Urinary bladder (tissue), 4 donors: ENCODE data around the gene VPS13C. TPM values are rescaled to one million over a fixed set of nuclear protein-coding genes. Genes with fewer than 3 reads are reported as not detected.

Source experiments
- DNase-seq: peaks from one replicate; pipeline ENCODE4 v3.0.0-alpha.2; 2015; ENCODE audit errors: extremely low spot score
- H3K27ac ChIP-seq: one replicate; pipeline ENCODE4 v1.5.1; 2013; ENCODE audit warnings: low read depth, mild to moderate bottlenecking, moderate library complexity
- H3K36me3 ChIP-seq: one replicate; pipeline ENCODE4 v1.6.1; 2013; ENCODE audit warnings: mild to moderate bottlenecking, moderate library complexity; ENCODE audit not compliant: insufficient read depth
- H3K4me1 ChIP-seq: one replicate; pipeline ENCODE4 v1.6.1; 2013; ENCODE audit warnings: mild to moderate bottlenecking, moderate library complexity; ENCODE audit not compliant: insufficient read depth
- H3K4me3 ChIP-seq: one replicate; pipeline ENCODE4 v1.5.1; 2013; ENCODE audit warnings: low read depth, low read length
- WGBS: extraction: QIAGEN DNeasy Blood & Tissue Kit; methylation state at CpG from one replicate; pipeline ENCODE4 v1.1.7; 2013; 5-methylcytosine and 5-hydroxymethylcytosine counted together
- polyA plus RNA-seq: library from polyadenylated mRNA; stranded (reverse); fragments of 200-250 nt; gene quantifications from one replicate; pipeline ENCODE4 v1.2.3, GENCODE V29; 2013
- total RNA-seq: library from RNA; depleted of rRNA; stranded (reverse); fragments of >200 nt; gene quantifications from one replicate; pipeline ENCODE4 v1.2.3, GENCODE V29; 2014
- donor health status: healthy with polysubstance abuse.
- donor health status: healthy.

VPS13C gene
- total and polyA plus RNA-seq, 2 donors, result 19.5 to 202 TPM

- H3K27ac ChIP-seq, result no peak overlapping the region
- H3K4me3 ChIP-seq, result no peak overlapping the region
- 86% methylated on average over 10 of the region's 10 CpGs for WGBS
- no peak for DNase-seq
- H3K4me1 ChIP-seq, result no peaks in the 10 kb centered on the region
- H3K36me3 ChIP-seq, result no peaks in the 10 kb centered on the region
Measured at GRCh38 chr15:61831505-61831921, 228.7 kb downstream of the VPS13C start.

GRCh38 chr15:61830536-61831330 is 229.5 kb downstream of the VPS13C start:
- H3K36me3 ChIP-seq, result no peaks in the 10 kb centered on the region
- H3K27ac ChIP-seq, result no peak overlapping the region
- no peak overlapping the region for H3K4me3 ChIP-seq
- WGBS, result 87% methylated on average over 12 of the region's 12 CpGs
- DNase-seq, result no peak
- H3K4me1 ChIP-seq, result no peaks in the 10 kb centered on the region

GRCh38 chr15:61829514-61829889 is 230.7 kb downstream of the VPS13C start:
- no peak for DNase-seq
- no peaks in the 10 kb centered on the region for H3K4me1 ChIP-seq
- H3K27ac ChIP-seq, result no peak overlapping the region
- H3K36me3 ChIP-seq, result no peaks in the 10 kb centered on the region
- no peak overlapping the region for H3K4me3 ChIP-seq
- WGBS, result 68% methylated on average over 7 of the region's 7 CpGs

DNA sequence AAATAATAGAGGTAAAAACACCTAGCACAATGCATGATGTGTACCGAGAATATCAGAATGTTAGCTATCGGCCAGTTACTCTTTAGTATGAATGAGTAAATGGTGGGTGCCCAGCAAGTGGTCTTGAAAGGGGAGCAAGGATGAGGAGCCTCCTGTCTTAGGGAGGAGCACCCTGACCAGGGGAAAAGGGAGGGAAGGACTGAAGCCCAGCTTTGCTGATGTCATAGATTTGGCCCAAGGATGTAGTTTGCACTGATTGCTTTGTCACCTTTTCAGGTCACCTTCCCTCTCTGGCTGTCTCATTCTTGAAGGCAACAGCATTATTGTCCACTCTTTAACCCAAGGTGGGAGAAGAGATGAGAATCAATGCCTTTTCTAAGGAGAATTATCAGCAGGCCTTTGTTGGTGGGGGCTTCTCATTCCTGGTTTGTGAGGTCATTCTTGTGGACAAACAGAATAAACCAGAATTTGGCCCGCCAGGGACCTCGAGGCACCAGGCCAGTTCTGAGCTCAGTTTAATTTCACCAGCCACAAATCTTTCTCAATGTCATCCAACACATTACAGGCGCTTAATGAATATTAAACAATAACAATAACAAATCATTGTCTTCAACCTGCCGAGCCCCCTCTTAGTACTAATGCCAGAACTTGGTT is 231.3 kb downstream of the VPS13C start:
- Histone ChIP-seq H3K36me3 (no peaks in the 10 kb centered on the region), H3K4me3 (no peak overlapping the region), H3K27ac (no peak overlapping the region), H3K4me1 (no peaks in the 10 kb centered on the region)
- DNase-seq, result no peak
- 60% methylated on average over 6 of the region's 6 CpGs for WGBS

- H3K4me3 ChIP-seq, result no peak overlapping the region
- H3K27ac ChIP-seq, result no peak overlapping the region
- H3K36me3 ChIP-seq, result no peaks in the 10 kb centered on the region
- WGBS, result 92% methylated on average over 13 of the region's 13 CpGs
- H3K4me1 ChIP-seq, result no peaks in the 10 kb centered on the region
- no peak for DNase-seq
Measured at GRCh38 chr15:61828008-61828407, 232.2 kb downstream of the VPS13C start.

DNA sequence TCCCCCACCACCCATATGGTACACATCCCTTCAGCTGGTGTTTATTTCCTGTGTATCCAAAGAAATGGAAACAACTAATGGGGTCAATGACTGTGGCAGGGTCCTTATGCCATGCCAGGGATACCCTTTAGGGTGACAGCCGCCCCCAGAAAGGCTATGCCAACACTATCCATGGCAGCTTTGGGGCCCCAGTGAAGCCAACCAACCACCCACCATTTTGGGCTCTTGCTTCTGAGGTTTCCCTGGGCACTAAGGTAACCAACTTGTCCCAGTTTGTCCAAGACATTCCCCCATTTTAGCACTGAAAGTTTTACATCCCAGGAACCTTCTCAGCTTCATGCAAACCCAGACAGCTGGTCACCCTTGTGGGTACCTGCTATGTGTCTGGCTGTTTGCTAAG is 233.1 kb downstream of the VPS13C start:
- Histone ChIP-seq H3K4me3 (no peak overlapping the region), H3K27ac (no peak overlapping the region), H3K36me3 (no peaks in the 10 kb centered on the region), H3K4me1 (no peaks in the 10 kb centered on the region)
- 95% methylated on average over 1 of the region's 1 CpG for WGBS
- no peak for DNase-seq

DNA sequence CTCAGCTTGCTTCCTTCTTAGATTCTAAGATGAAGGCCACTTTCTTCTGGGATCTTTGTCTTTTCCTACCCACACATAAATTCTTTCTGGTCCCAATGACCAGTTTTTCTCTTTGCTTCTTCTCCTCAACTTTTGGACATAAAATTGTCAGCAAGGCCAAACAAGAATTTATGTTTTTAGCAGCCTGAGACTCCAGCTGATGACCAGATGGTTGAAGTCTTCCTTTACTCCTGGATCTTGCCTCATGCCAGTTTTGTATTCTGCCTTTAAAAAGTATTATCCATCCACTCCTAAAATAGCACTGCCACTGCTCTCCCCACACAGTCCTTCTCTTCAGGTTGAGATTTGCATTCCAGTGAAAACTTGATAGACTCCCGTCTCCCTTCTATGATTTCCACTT is 236.0 kb downstream of the VPS13C start:
- Histone ChIP-seq H3K36me3 (no peaks in the 10 kb centered on the region), H3K4me1 (no peaks in the 10 kb centered on the region), H3K4me3 (no peak overlapping the region), H3K27ac (no peak overlapping the region)
- 49% methylated on average over 1 of the region's 1 CpG for WGBS
- DNase-seq, result no peak

DNA sequence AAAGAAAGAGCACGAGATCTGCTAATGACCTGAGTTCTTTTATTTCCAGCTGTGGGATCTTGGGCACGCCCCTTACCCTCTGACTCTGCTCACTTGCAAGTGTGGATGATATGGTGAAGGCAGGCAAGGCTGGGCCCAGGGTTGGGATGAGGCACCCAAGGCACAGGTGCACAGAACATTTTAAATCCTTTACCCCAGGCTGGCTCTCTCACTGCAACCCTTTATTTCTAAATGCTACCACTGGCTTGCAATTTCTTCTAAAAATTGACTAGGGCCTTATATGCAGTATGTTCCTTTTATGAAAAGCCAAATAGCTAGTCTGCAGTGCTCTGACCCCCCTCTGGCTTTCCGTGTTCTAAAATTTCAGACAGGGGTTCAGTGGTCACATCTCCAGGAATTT is 237.7 kb downstream of the VPS13C start:
- Histone ChIP-seq H3K4me3 (no peak overlapping the region), H3K4me1 (no peaks in the 10 kb centered on the region), H3K36me3 (no peaks in the 10 kb centered on the region), H3K27ac (no peak overlapping the region)
- DNase-seq, result no peak
- 89% methylated on average over 3 of the region's 3 CpGs for WGBS

GRCh38 chr15:61820951-61821350 is 239.3 kb downstream of the VPS13C start:
- 89% methylated on average over 4 of the region's 4 CpGs for WGBS
- no peaks in the 10 kb centered on the region for H3K4me1 ChIP-seq
- DNase-seq, result no peak

GRCh38 chr15:61820212-61820611 is 240.0 kb downstream of the VPS13C start:
- Histone ChIP-seq H3K4me3 (no peak overlapping the region), H3K4me1 (no peaks in the 10 kb centered on the region), H3K27ac (no peak overlapping the region), H3K36me3 (no peaks in the 10 kb centered on the region)
- DNase-seq, result no peak
- WGBS, result 79% methylated on average over 9 of the region's 9 CpGs

More at GRCh38 chr15:61820951-61821350, 239.3 kb downstream of the VPS13C start:
- Histone ChIP-seq H3K36me3 (no peaks in the 10 kb centered on the region), H3K4me3 (no peak overlapping the region), H3K27ac (no peak overlapping the region)

DNA sequence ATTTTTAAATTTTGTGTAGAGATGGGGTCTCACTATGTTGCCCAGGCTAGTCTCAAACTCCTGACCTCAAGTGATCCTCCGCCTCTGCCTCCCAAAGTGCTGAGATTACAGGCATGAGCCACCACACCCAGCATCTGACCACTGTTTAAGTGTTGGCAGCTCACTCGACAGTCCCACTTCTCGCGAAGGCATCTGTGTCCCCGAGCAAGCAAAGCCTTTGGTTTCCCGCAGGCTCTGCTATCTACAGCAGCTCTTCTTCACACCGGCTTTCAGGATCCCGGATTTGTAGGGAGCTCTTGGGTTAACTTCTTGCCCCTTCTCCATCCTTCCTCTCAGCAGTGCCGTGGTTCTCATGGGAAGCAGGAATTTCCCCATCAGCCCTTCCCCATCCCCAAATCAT is 240.9 kb downstream of the VPS13C start:
- no peak for DNase-seq
- H3K4me1 ChIP-seq, result no peaks in the 10 kb centered on the region
- H3K36me3 ChIP-seq, result no peaks in the 10 kb centered on the region
- H3K27ac ChIP-seq, result no peak overlapping the region
- 78% methylated on average over 9 of the region's 9 CpGs for WGBS
- H3K4me3 ChIP-seq, result no peak overlapping the region

- no peaks in the 10 kb centered on the region for H3K36me3 ChIP-seq
- DNase-seq, result no peak
- no peaks in the 10 kb centered on the region for H3K4me1 ChIP-seq
- no peak overlapping the region for H3K4me3 ChIP-seq
- 98% methylated on average over 2 of the region's 2 CpGs for WGBS
- H3K27ac ChIP-seq, result no peak overlapping the region
Measured at GRCh38 chr15:61818801-61819200, 241.4 kb downstream of the VPS13C start.

DNA sequence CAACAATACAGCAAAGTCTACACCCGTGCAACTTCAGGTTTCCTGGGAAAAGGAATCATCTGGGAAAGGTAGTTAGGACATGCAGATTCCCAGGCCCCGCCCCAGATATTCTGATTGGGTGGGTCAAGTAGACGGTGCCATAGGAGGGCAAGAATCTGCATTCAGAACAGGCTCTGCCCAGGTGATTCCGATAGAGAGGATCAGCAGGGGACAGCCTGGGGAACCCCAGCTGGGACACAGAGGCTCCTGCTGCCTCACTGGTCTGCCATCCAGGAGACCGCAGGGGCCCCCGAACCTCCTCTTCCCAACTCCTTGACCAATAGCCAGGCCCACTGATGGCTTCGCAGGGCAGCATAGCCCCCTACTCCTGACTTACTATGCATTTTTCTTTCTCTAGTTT is 243.4 kb downstream of the VPS13C start:
- Histone ChIP-seq H3K36me3 (no peaks in the 10 kb centered on the region), H3K27ac (no peak overlapping the region), H3K4me1 (no peaks in the 10 kb centered on the region), H3K4me3 (no peak overlapping the region)
- WGBS, result 86% methylated on average over 7 of the region's 7 CpGs
- no peak for DNase-seq

DNA sequence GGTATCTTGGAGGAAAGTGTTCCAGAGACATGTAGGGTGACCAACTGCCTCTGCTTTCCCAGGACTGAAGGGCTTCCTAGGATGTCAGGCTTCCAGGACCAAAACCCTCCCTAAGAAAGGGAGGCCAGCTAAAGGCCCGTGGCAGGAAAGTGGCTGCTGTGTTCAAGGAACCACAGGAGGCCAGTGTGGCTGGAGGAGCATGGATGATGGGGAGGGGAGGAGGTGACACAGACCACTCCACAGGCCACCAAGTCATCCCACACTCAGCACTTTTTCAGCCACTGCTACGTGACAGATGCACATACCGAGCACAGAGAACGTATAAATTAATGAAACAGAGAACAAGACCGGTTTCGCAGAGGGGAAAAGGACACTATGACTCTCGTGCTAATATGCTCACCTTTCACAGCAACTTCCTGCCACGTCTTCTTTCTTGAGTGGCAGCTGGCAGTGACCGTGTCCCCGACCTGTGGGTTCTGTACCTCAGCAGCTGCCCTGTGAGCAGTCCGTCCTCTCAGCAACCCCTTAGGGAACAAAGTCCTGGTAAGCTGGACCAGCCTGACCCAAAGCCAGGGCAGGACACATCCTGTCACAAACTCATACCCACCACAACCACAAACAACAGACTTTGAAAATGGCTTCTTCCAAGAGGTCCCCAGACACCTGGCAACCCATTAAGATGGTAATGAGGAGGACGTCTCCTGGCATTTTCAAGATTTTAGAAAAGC is 244.7 kb downstream of the VPS13C start:
- 86% methylated on average over 12 of the region's 12 CpGs for WGBS
- no peak overlapping the region for H3K27ac ChIP-seq
- no peak for DNase-seq

More for the DNA sequence above, 244.7 kb downstream of the VPS13C start:
- Histone ChIP-seq H3K36me3 (no peaks in the 10 kb centered on the region), H3K4me1 (no peaks in the 10 kb centered on the region), H3K4me3 (no peak overlapping the region)
